ENCODE measurements around the gene PIGN.

Gene PIGN

GRCh38 chr18:62164855-62165487, 21.9 kb downstream of the PIGN start:
- ATAC-seq (replicated peaks) (no peak), DNase-seq (no peak)
- no peak overlapping the region for H3K27ac Mint-ChIP-seq
- H3K4me1 Mint-ChIP-seq, result peaks cover 11 to 22% of the 10 kb centered on the region in 2 donors
- peaks cover 14 to 33% of the 10 kb centered on the region in 2 donors for H3K36me3 Mint-ChIP-seq
- no peak overlapping the region for H3K4me3 Mint-ChIP-seq
- peaks cover 8 to 15% of the 10 kb centered on the region in 2 donors for H3K9me3 Mint-ChIP-seq
- H3K27me3 Mint-ChIP-seq, result no peaks in the 10 kb centered on the region

- DNase-seq, result no peak
- Mint-ChIP-seq H3K4me1 (peaks cover 10 to 18% of the 10 kb centered on the region in 2 donors), H3K27me3 (no peaks in the 10 kb centered on the region), H3K36me3 (peaks cover 18 to 40% of the 10 kb centered on the region in 2 donors), H3K27ac (no peak overlapping the region), H3K9me3 (peaks cover 8 to 15% of the 10 kb centered on the region in 2 donors), H3K4me3 (no peak overlapping the region)
- no peak for ATAC-seq (replicated peaks)
These were observed 22.5 kb downstream of the PIGN start for GRCh38 chr18:62164310-62164709.

GRCh38 chr18:62157843-62158242, 29.0 kb downstream of the PIGN start:
- Mint-ChIP-seq H3K36me3 (peaks cover 12 to 31% of the 10 kb centered on the region in 2 donors), H3K27me3 (no peaks in the 10 kb centered on the region), H3K4me3 (no peak overlapping the region), H3K4me1 (no peaks in the 10 kb centered on the region), H3K9me3 (no peaks in the 10 kb centered on the region), H3K27ac (no peak overlapping the region)
- DNase-seq (no peak), ATAC-seq (replicated peaks) (no peak)

- H3K36me3 Mint-ChIP-seq, result peaks cover 10 to 23% of the 10 kb centered on the region in 2 donors
- no peak for ATAC-seq (replicated peaks)
- H3K27ac Mint-ChIP-seq, result no peak overlapping the region
- DNase-seq, result no peak
- H3K4me1 Mint-ChIP-seq, result no peaks in the 10 kb centered on the region
- no peaks in the 10 kb centered on the region for H3K27me3 Mint-ChIP-seq
- H3K9me3 Mint-ChIP-seq, result no peaks in the 10 kb centered on the region
- H3K4me3 Mint-ChIP-seq, result no peak overlapping the region
These were observed 34.0 kb downstream of the PIGN start for GRCh38 chr18:62152844-62153243.

- peaks cover 10 to 21% of the 10 kb centered on the region in 2 donors for H3K36me3 Mint-ChIP-seq
- H3K4me1 Mint-ChIP-seq, result no peaks in the 10 kb centered on the region
- H3K4me3 Mint-ChIP-seq, result no peak overlapping the region
- DNase-seq (no peak), ATAC-seq (replicated peaks) (no peak)
- no peak overlapping the region for H3K27ac Mint-ChIP-seq
- H3K9me3 Mint-ChIP-seq, result no peaks in the 10 kb centered on the region
- no peaks in the 10 kb centered on the region for H3K27me3 Mint-ChIP-seq
These were observed 35.6 kb downstream of the PIGN start for GRCh38 chr18:62151068-62151771.

- DNase-seq (no peak), ATAC-seq (replicated peaks) (no peak)
- Mint-ChIP-seq H3K9me3 (no peaks in the 10 kb centered on the region), H3K27me3 (no peaks in the 10 kb centered on the region), H3K27ac (no peak overlapping the region), H3K4me3 (no peak overlapping the region), H3K36me3 (peaks cover 7 to 16% of the 10 kb centered on the region in 2 donors), H3K4me1 (no peaks in the 10 kb centered on the region)
These were observed 42.5 kb downstream of the PIGN start for GRCh38 chr18:62144338-62144737.

GRCh38 chr18:62140259-62140658, 46.6 kb downstream of the PIGN start:
- Mint-ChIP-seq H3K4me3 (no peak overlapping the region), H3K36me3 (peaks cover 9 to 29% of the 10 kb centered on the region in 2 donors), H3K27ac (no peak overlapping the region), H3K9me3 (no peaks in the 10 kb centered on the region), H3K27me3 (no peaks in the 10 kb centered on the region), H3K4me1 (no peaks in the 10 kb centered on the region)
- no peak for ATAC-seq (replicated peaks)
- no peak for DNase-seq

- no peak for ATAC-seq (replicated peaks)
These were observed 48.2 kb downstream of the PIGN start for GRCh38 chr18:62138461-62139235.

GRCh38 chr18:62131301-62131909, 55.5 kb downstream of the PIGN start:
- peak; percentile 76 to 79 for ATAC-seq (replicated peaks)
- peaks cover 10 to 11% of the 10 kb centered on the region in 2 donors for H3K36me3 Mint-ChIP-seq
- H3K4me3 Mint-ChIP-seq, result no peak overlapping the region
- H3K4me1 Mint-ChIP-seq, result peaks cover 0 to 8% of the 10 kb centered on the region in 2 donors
- DNase-seq, result peak; percentile 20
- H3K27ac Mint-ChIP-seq, result no peak overlapping the region
- H3K27me3 Mint-ChIP-seq, result no peaks in the 10 kb centered on the region
- no peaks in the 10 kb centered on the region for H3K9me3 Mint-ChIP-seq

More at GRCh38 chr18:62138461-62139235, 48.2 kb downstream of the PIGN start:
- Mint-ChIP-seq H3K9me3 (no peaks in the 10 kb centered on the region), H3K36me3 (peaks cover 6 to 26% of the 10 kb centered on the region in 2 donors), H3K4me1 (no peaks in the 10 kb centered on the region), H3K27me3 (no peaks in the 10 kb centered on the region), H3K4me3 (no peak overlapping the region), H3K27ac (no peak overlapping the region)
- DNase-seq, result no peak

- no peak for DNase-seq
- no peaks in the 10 kb centered on the region for H3K27me3 Mint-ChIP-seq
- H3K9me3 Mint-ChIP-seq, result no peaks in the 10 kb centered on the region
- no peak overlapping the region for H3K27ac Mint-ChIP-seq
- no peak overlapping the region for H3K4me3 Mint-ChIP-seq
- no peak for ATAC-seq (replicated peaks)
- peaks cover 0 to 8% of the 10 kb centered on the region in 2 donors for H3K4me1 Mint-ChIP-seq
- H3K36me3 Mint-ChIP-seq, result peaks cover 8% of the 10 kb centered on the region in 2 donors
These were observed 58.7 kb downstream of the PIGN start for GRCh38 chr18:62128157-62128556.

GRCh38 chr18:62126737-62127136, 60.1 kb downstream of the PIGN start:
- ATAC-seq (replicated peaks), result no peak
- Mint-ChIP-seq H3K4me1 (peaks cover 0 to 8% of the 10 kb centered on the region in 2 donors), H3K9me3 (no peaks in the 10 kb centered on the region), H3K4me3 (no peak overlapping the region), H3K27ac (no peak overlapping the region), H3K36me3 (peaks cover 8% of the 10 kb centered on the region in 2 donors), H3K27me3 (no peaks in the 10 kb centered on the region)
- no peak for DNase-seq

GRCh38 chr18:62125702-62126101, 61.2 kb downstream of the PIGN start:
- no peaks in the 10 kb centered on the region for H3K27me3 Mint-ChIP-seq
- DNase-seq, result no peak
- H3K4me3 Mint-ChIP-seq, result no peak overlapping the region
- no peak overlapping the region for H3K27ac Mint-ChIP-seq
- ATAC-seq (replicated peaks), result no peak
- H3K36me3 Mint-ChIP-seq, result peaks cover 8% of the 10 kb centered on the region in 2 donors
- peaks cover 0 to 8% of the 10 kb centered on the region in 2 donors for H3K4me1 Mint-ChIP-seq
- no peaks in the 10 kb centered on the region for H3K9me3 Mint-ChIP-seq

GRCh38 chr18:62122330-62122729, 64.5 kb downstream of the PIGN start:
- no peaks in the 10 kb centered on the region for H3K9me3 Mint-ChIP-seq
- peaks cover 0 to 8% of the 10 kb centered on the region in 2 donors for H3K4me1 Mint-ChIP-seq
- no peak overlapping the region for H3K27ac Mint-ChIP-seq
- peaks cover 12 to 18% of the 10 kb centered on the region in 2 donors for H3K36me3 Mint-ChIP-seq
- no peaks in the 10 kb centered on the region for H3K27me3 Mint-ChIP-seq
- DNase-seq, result no peak
- no peak overlapping the region for H3K4me3 Mint-ChIP-seq
- ATAC-seq (replicated peaks), result no peak

- no peaks in the 10 kb centered on the region for H3K27me3 Mint-ChIP-seq
- no peak overlapping the region for H3K27ac Mint-ChIP-seq
- ATAC-seq (replicated peaks), result no peak
- DNase-seq, result no peak
- H3K4me1 Mint-ChIP-seq, result peaks cover 0 to 2% of the 10 kb centered on the region in 2 donors
- H3K4me3 Mint-ChIP-seq, result no peak overlapping the region
- H3K36me3 Mint-ChIP-seq, result peaks cover 8 to 24% of the 10 kb centered on the region in 2 donors
- no peaks in the 10 kb centered on the region for H3K9me3 Mint-ChIP-seq
These were observed 67.0 kb downstream of the PIGN start for GRCh38 chr18:62119884-62120283.

Data from stimulated activated naive B cell treated with anti-CD40 and anti-IgM and Interleukin-4, amounts not matched to agents 10 μg/mL and 1 μg/mL and 100 μg/mL, for 72 hours (primary cell).